HTERT RPE-1 (cell line): ENCODE results near the gene HDAC5.
"Not testable (repeated sequence)": the region's sequence is repeated elsewhere in the genome, so short reads cannot be mapped to it uniquely, and the experiment has no call there.

Experiments
- in situ Hi-C: fragments of 300-500 bp; cut with MboI; formaldehyde crosslinking; loops from 4 replicates; pipeline ENCODE4 v1.14.3; 2020; ENCODE audit warnings: low sequenced_read_pairs

HDAC5 gene

GRCh38 chr17:44071198-44071520, 52.3 kb downstream of the HDAC5 start:
- in situ Hi-C loops, result no loop called here

DNA sequence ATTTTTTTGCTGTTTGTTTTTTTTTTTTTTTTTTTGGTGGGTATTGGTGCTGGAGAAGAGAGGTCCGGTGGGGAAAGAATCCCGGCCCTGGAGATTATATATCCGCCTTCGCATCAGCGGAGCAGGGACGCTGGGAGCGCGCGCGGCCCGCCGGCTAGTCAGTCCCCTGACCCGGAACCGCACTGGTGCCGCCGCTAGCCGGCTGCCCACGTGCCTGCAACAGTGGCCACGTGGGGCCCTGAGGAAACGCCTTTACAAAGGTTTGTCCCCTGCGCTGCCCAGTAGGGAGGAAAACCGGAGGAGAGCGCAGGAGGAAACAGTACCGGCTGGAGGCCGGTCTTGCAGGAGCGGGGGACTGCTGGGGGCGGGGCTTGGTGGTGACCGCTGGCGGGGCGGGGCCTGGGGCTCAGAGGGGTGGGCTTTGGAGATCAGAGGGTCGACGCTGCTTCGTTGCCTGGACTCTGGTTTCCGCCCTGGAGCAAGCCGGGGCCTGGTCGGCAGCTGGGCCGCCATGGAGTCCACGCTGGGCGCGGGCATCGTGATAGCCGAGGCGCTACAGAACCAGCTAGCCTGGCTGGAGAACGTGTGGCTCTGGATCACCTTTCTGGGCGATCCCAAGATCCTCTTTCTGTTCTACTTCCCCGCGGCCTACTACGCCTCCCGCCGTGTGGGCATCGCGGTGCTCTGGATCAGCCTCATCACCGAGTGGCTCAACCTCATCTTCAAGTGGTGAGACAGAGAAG, 52.8 kb downstream of the HDAC5 start, which contains the start of gene G6PC3:
Gene G6PC3 (plus strand): TSS at position 281 of the 743 bp plus-strand sequence. CDS start 231 bp downstream, at position 512.
- in situ Hi-C loops, result no loop called here

GRCh38 chr17:44069974-44070454, 53.4 kb downstream of the HDAC5 start:
- in situ Hi-C loops, result no loop called here

DNA sequence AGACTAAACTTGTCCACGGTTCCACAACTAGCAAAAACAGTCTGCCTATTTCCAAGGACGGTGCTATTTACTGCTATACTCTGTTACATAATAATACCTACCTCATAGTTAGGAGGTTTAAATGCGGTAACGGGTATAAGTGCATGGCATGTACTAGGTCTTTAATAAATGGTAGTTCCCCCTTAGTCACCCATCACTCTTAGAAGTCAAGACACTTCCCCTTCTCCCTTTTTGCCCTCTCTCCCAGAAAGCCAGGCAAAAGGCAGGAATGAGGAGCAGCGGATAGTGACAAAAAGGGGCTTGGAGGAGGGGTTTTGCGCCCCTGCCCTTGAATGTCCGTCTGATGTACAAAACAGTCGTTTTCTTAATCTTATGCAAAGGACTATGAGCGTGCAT, 55.9 kb downstream of the HDAC5 start:
- in situ Hi-C loops, result no loop called here

- in situ Hi-C loops, result no loop called here
Observed at GRCh38 chr17:44066204-44066930, 57.1 kb downstream of the HDAC5 start, which contains the start of gene LSM12. LSM12 (minus strand) TSS chr17:44066671; CDS start chr17:44066587, 84 bp downstream.

DNA sequence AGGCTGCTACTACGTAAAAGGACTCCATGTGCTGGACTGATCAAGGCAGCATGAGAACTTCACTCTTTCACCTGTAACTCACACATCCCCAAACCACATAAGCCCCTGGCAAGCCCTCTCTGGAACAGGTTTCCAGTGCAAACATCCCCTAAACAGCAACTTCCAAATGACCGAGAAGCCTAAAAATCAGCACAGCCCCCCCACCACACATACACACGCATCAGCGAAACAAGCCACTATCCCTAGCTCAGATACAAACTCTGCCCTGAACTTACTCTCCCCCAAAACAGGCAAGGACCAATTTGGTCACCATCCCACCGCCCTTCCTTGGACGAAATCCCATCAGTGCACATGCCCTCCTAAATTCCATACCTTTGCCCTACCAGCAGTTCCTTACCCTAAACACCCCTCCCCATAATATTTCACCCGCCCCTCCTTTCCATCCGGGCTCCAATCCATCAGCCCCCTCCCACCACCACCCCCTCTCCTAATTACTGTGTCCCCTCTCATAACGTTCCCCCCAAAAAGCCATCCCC, 57.7 kb downstream of the HDAC5 start:
- in situ Hi-C loops, result no loop called here

DNA sequence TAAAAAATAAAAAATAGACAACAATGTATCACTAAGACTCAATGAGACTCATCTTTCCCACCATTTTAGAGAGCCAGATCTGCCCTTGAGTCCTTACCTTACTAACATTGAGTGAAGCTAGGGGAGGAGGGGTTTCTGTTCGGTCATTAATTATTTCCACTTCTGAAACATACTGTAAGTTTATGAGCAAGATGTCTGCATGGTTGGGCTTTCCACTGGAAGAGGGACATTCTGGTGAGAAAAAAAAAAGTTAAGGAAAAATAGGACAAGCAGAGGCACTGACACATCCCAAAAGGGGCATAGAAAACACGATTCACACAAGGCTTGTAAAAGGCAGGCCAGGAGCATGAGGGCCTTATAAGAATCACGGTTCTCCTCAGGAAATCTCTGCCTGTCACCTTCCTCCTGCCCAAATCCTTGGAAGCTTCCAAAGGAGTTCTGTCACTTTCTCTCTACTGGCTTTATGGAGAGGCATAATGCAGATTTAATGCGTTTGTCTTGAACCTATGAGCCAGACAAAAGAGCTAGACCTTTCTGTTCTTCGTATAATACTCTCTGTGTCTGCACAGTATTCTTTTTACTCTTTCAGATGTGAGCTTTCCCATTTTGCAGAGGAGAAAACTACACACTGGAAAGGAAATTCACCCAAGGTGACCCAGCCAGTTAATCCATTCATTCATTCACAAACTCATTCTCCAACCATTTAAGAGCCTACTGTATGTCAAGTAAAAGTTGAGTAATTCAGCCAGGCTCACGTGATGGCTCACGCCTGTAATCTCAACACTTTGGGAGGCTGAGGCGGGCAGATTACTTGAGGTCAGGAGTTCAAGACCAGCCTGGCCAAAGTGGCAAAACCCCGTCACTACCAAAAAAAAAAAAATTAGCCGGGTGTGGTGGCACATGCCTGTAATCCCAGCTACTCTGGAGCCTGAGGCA, 59.5 kb downstream of the HDAC5 start:
- in situ Hi-C loops, result no loop called here

GRCh38 chr17:44062871-44063270, 60.6 kb downstream of the HDAC5 start:
- in situ Hi-C loops, result no loop called here

GRCh38 chr17:44061446-44061845, 62.0 kb downstream of the HDAC5 start:
- in situ Hi-C loops, result no loop called here

DNA sequence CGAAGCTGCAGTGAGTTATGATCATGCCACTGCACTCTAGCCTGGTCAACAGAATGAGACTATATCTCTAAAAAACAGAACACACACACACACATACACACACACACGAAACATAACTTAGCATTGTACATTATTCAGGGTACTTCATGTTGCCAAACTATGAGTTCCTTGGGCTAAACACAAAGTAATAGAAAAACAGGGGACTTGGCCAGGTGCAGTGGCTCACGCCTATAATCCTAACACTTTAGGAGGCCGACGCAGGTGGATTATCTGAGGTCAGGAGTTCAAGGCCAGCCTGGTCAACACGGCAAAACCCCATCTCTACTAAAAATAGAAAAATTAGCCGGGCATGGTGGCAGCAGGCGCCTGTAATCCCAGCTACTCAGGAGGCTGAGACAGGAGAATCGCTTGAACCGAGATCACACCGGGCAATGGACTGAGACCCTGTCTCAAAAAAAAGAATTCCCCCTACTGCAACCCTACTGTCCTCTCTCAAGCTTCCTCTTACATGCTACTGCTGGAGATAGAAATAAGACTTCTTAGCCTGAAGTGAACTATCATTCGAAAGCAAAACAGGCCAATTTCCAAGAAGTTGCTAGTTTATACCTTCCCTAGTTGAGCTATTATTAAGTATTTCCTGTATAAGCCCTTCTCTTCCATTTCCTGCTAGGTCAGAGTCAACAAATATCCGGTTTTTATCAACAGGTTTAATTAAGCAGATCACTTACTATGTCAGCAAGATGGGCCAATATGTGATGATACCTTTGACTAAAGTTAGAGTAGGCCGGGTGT, 64.1 kb downstream of the HDAC5 start:
- in situ Hi-C loops, result no loop called here

GRCh38 chr17:44053125-44053872, 70.1 kb downstream of the HDAC5 start:
- in situ Hi-C loops, result no loop called here

- in situ Hi-C loops, result no loop called here
Observed at GRCh38 chr17:44049294-44050060, 74.0 kb downstream of the HDAC5 start.

DNA sequence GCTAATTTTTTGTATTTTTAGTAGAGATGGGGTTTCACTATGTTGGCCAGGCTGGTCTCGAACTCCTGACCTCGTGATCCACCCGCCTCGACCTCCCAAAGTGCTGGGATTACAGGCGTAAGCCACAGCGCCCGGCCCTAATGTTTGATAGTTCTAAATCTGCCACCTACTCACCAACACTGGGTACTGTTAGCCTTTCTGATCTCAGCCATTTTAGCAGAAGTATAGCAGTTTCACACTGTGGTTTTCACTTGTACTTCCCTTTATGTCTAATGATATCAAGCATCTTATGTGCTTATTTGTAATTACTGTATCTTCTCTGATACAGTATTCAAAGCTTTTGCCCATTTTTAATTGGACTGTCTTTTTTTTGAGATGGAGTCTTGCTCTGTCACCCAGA, 76.5 kb downstream of the HDAC5 start:
- in situ Hi-C loops, result not testable (repeated sequence)

DNA sequence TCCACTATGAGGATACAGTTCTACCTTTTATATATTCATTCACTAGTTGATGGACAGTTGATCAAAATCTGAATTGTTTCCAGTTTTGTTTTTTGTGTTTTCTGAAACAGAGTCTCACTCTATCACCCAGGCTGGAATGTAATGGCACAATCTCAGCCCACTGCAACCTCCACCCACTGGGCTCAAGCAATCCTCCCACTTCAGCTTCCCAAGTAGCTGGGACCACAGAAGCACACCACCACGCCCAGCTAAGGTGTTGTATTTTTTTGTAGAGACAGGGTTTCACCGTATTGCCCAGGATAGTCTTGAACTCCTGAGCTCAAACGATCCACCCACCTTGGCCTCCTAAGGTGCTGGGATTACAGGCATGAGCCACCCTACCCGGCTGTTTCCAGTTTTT, 78.0 kb downstream of the HDAC5 start:
- in situ Hi-C loops, result no loop called here

- in situ Hi-C loops, result no loop called here
Observed at GRCh38 chr17:44044071-44044470, 79.4 kb downstream of the HDAC5 start.

DNA sequence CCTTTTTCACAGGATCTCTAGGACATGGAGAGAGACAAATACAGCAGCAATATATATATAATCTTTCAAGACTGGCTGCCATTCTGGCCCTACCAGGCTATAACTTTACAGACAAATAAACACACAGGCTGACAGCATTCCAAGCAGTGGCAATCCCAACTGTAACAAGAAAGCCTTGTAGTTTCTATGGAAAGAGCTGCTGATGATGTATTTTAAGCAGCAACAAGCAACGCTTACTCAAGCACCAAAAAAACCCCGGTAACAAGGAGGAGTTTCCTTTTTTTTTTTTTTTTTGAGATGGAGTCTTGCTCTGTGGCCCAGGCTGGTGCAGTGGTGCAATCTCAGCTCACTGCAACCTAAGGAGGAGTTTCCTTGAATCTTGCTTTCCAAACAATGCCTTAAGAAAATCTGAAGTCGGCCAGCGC, 80.2 kb downstream of the HDAC5 start:
- in situ Hi-C loops, result no loop called here

GRCh38 chr17:44039829-44040635, 83.4 kb downstream of the HDAC5 start:
- in situ Hi-C loops, result no loop called here

GRCh38 chr17:44038604-44039011, 84.8 kb downstream of the HDAC5 start:
- in situ Hi-C loops, result no loop called here
